SK-N-SH (cell line): ENCODE results near the gene SLC39A13. TPM values are rescaled to one million over a fixed set of nuclear protein-coding genes. Genes with fewer than 3 reads are reported as not detected.
A peak's percentile ranks its signal among the peaks of the same experiment; 100 is the strongest.

ENCODE experiments used
- CTCF ChIA-PET: fragments of 300-600, 350-600 bp; formaldehyde crosslinking; extraction: SDS; loops from one replicate; lab custom pipeline; 2021; lab: Yijun Ruan, JAX
- POLR2A ChIA-PET: fragments of 350-600 bp; sonication (Branson Sonifier 250); formaldehyde crosslinking; extraction: SDS; loops from one replicate; lab custom pipeline; 2020; ENCODE audit warnings: antibody characterized with exemption, inconsistent platforms; lab: Yijun Ruan, JAX
- DNase-seq: peaks from one replicate; pipeline ENCODE4 v3.0.0; 2012
- H2AFZ ChIP-seq: fragments of 200-600 bp; sonication (generic); 2 replicates; pipeline ENCODE4 v1.8.1; 2016; ENCODE audit warnings: antibody characterized with exemption, mild to moderate bottlenecking, low read depth
- H3F3A ChIP-seq: fragments of 200-600 bp; sonication (generic); replicated peaks from 2 replicates; pipeline ENCODE3; 2016; ENCODE audit warnings: antibody characterized with exemption, mild to moderate bottlenecking; ENCODE audit not compliant: insufficient read depth
- H3K27ac ChIP-seq, 2 experiments: fragments of 200-500 bp in 1 of 2; fragments of 200-600 bp in 1 of 2; sonication (Bioruptor generic) in 1 of 2; sonication (generic), shearing (Covaris generic) in 1 of 2; 2 replicates each; pipeline versions ENCODE4 v1.5.1 to v1.6.1; 2014 to 2016; ENCODE audit warnings: low read depth in 2 of 2, inconsistent platforms in 1 of 2, low read length in 1 of 2, mild to moderate bottlenecking in 1 of 2, mixed read lengths in 1 of 2
- H3K27me3 ChIP-seq: fragments of 200-600 bp; sonication (generic), shearing (Covaris generic); 2 replicates; pipeline ENCODE4 v1.6.1; 2016; ENCODE audit warnings: mixed run types; ENCODE audit not compliant: insufficient read depth
- H3K36me3 ChIP-seq, 2 experiments: fragments of 200-500 bp in 1 of 2; fragments of 200-600 bp in 1 of 2; sonication (Bioruptor generic) in 1 of 2; sonication (generic) in 1 of 2; replicated peaks in 1 of 2; 2 replicates each; pipeline versions ENCODE3 to v1.5.1; 2014 to 2016; ENCODE audit warnings: low read length in 1 of 2, mild to moderate bottlenecking in 1 of 2; ENCODE audit not compliant: insufficient read depth in 2 of 2, control insufficient read depth in 1 of 2
- H3K4me1 ChIP-seq, 2 experiments: fragments of 200-500 bp in 1 of 2; fragments of 200-600 bp in 1 of 2; sonication (Bioruptor generic) in 1 of 2; sonication (generic), shearing (Covaris generic) in 1 of 2; 2 replicates each; pipeline versions ENCODE4 v1.5.1 to v1.6.1; 2014 to 2016; ENCODE audit warnings: low read depth in 1 of 2, low read length in 1 of 2, mixed run types in 1 of 2; ENCODE audit not compliant: insufficient read depth in 2 of 2, control insufficient read depth in 1 of 2
- H3K4me2 ChIP-seq: fragments of 200-600 bp; sonication (generic), shearing (Covaris generic); 2 replicates; pipeline ENCODE4 v1.6.1; 2017; ENCODE audit warnings: mixed run types
- H3K4me3 ChIP-seq, 2 experiments: fragments of 200-500 bp in 1 of 2; fragments of 200-600 bp in 1 of 2; sonication (Bioruptor generic) in 1 of 2; sonication (generic), shearing (Covaris generic) in 1 of 2; 2 replicates each; pipeline versions ENCODE4 v1.5.1 to v1.8.1; 2014 to 2016; ENCODE audit warnings: low read depth in 2 of 2, inconsistent platforms in 1 of 2, low read length in 1 of 2, mild to moderate bottlenecking in 1 of 2, mixed read lengths in 1 of 2, moderate library complexity in 1 of 2
- H3K79me2 ChIP-seq: fragments of 200-600 bp; sonication (generic); 2 replicates; pipeline ENCODE4 v1.8.1; 2017; ENCODE audit warnings: mild to moderate bottlenecking; ENCODE audit not compliant: insufficient read depth
- H3K9ac ChIP-seq: fragments of 200-600 bp; sonication (generic); 2 replicates; pipeline ENCODE4 v1.6.1; 2017; ENCODE audit warnings: mixed run types
- H3K9me2 ChIP-seq: fragments of 200-600 bp; sonication (generic); 2 replicates; pipeline ENCODE4 v1.6.1; 2017; ENCODE audit warnings: mixed run types
- H3K9me3 ChIP-seq: fragments of 200-600 bp; sonication (generic); 2 replicates; pipeline ENCODE4 v1.6.1; 2017; ENCODE audit warnings: mixed run types, mild to moderate bottlenecking, moderate library complexity
- H4K20me1 ChIP-seq: fragments of 200-600 bp; sonication (generic); 2 replicates; pipeline ENCODE4 v1.6.1; 2017; ENCODE audit warnings: mild to moderate bottlenecking, mixed run types; ENCODE audit not compliant: insufficient read depth
- ELF1 ChIP-seq: IDR thresholded peaks from 2 replicates; pipeline ENCODE4 v1.4.0; 2012
- FOSL2 ChIP-seq: IDR thresholded peaks from 2 replicates; pipeline ENCODE4 v1.4.0; 2012; ENCODE audit warnings: low read depth, mild to moderate bottlenecking, moderate library complexity, borderline replicate concordance
- FOXJ3 ChIP-seq: sonication (generic); formaldehyde crosslinking; IDR thresholded peaks from 2 replicates; pipeline ENCODE4 v1.5.1; 2020; ENCODE audit warnings: mild to moderate bottlenecking, missing genetic modification reagents
- GATA2 ChIP-seq: sonication (generic); formaldehyde crosslinking; IDR thresholded peaks from 2 replicates; pipeline ENCODE4 v1.5.0; 2020; ENCODE audit warnings: mild to moderate bottlenecking, missing genetic modification reagents
- JUND ChIP-seq: IDR thresholded peaks from 2 replicates; pipeline ENCODE4 v1.4.0; 2012
- MEF2A ChIP-seq: IDR thresholded peaks from 2 replicates; pipeline ENCODE4 v1.4.0; 2012; ENCODE audit warnings: low read depth, borderline replicate concordance
- MXI1 ChIP-seq: IDR thresholded peaks from 2 replicates; pipeline ENCODE4 v1.6.1; 2012; ENCODE audit warnings: mild to moderate bottlenecking, low read depth, low read length, improper control_type of control experiment
- NRF1 ChIP-seq: IDR thresholded peaks from 2 replicates; pipeline ENCODE4 v1.6.1; 2012; ENCODE audit warnings: low read depth, mild to moderate bottlenecking, low read length
- POLR2AphosphoS5 ChIP-seq: IDR thresholded peaks from 2 replicates; pipeline ENCODE4 v1.6.1; 2012; ENCODE audit warnings: low read depth, low read length
- SMC3 ChIP-seq: IDR thresholded peaks from 2 replicates; pipeline ENCODE4 v1.6.1; 2012; ENCODE audit warnings: low read depth, low read length, improper control_type of control experiment
- USF1 ChIP-seq: IDR thresholded peaks from 2 replicates; pipeline ENCODE4 v1.4.0; 2012; ENCODE audit warnings: low read depth, borderline replicate concordance
- YY1 ChIP-seq: IDR thresholded peaks from 2 replicates; pipeline ENCODE4 v1.4.0; 2012; ENCODE audit warnings: low read depth, mild to moderate bottlenecking
- WGBS: methylation state at CpG from one replicate; pipeline ENCODE4 v1.1.6; 2017; ENCODE audit warnings: low lambda C conversion rate; 5-methylcytosine and 5-hydroxymethylcytosine counted together
- polyA plus RNA-seq, 3 experiments: library from polyadenylated mRNA; depleted of rRNA; stranded (reverse); fragments of >200 nt; gene quantifications; 2 replicates each; pipeline ENCODE4 v1.2.3, GENCODE V29; 2012
- TF ChIP-seq, protein P1 (sequence below): fragments of 200-600 bp; sonication (generic); IDR thresholded peaks from 2 replicates; pipeline ENCODE4 v1.6.1; 2017; ENCODE audit warnings: antibody characterized with exemption, mild to moderate bottlenecking, moderate library complexity
- TF ChIP-seq, protein P2 (sequence below): IDR thresholded peaks from 2 replicates; pipeline ENCODE4 v1.4.0; 2012; ENCODE audit warnings: low read depth

SLC39A13 gene
- polyA plus RNA-seq, 1 of the 3 experiments (the other 2 are of a cell fraction): 65.5 TPM

DNA sequence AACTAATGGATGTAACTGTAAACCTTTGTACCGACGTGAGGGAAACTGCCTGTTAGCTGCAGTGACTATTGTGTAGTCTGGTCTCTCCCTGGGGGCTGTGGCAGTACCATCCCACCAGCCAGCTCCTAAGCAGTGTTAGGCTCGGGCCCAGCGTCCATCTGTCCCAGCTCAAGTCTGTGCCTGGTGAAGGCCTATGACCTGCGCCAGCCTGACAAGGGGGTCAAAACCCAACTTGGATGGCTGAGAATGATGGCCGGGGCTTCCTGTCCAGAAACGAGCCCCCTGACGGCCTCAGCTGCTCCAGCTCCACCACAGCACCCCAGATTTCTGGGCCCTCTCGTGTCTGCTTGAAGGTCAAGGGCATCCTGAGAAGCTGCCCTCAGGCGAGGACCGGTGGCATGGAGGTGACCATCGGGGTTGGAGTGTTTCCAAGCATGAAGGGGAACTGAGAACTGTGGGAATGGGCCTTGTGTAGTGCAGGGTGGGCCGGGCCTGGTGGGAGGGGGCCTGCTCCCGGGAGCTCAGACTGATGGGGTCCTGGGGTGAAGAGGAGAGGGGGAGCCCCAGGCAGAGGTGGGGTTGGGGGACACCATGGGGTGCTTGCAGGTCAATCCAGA lies 15.7 kb upstream of the SLC39A13 start:
- CTCF ChIA-PET: interaction anchor here (1.0 to 20.7 kb wide), 6 partner anchors 13 to 144 kb away, joined by 3 to 239 read pairs (median 14); partner anchors contain the start of gene ACP2
- Histone ChIP-seq H3K4me3 (no peak overlapping the region), H3K36me3 (no peaks in the 10 kb centered on the region), H3K79me2 (no peaks in the 10 kb centered on the region), H3K9ac (no peak overlapping the region), H4K20me1 (no peaks in the 10 kb centered on the region), H3F3A (no peaks in the 10 kb centered on the region), H2AFZ (no peak overlapping the region), H3K4me2 (no peak overlapping the region), H3K4me1 (peaks cover 0 to 4% of the 10 kb centered on the region in 2 experiments; a peak in 1 of 4 replicates), H3K27ac (no peak overlapping the region), H3K9me3 (no peaks in the 10 kb centered on the region), H3K9me2 (no peaks in the 10 kb centered on the region), H3K27me3 (no peaks in the 10 kb centered on the region)
- POLR2A ChIA-PET: no interaction called here
- TF ChIP-seq JUND (no peak), FOSL2 (no peak), SMC3 (no peak), ELF1 (no peak), MXI1 (no peak)
- 91% methylated on average over 10 of the region's 14 CpGs for WGBS
- no peak for DNase-seq

DNA sequence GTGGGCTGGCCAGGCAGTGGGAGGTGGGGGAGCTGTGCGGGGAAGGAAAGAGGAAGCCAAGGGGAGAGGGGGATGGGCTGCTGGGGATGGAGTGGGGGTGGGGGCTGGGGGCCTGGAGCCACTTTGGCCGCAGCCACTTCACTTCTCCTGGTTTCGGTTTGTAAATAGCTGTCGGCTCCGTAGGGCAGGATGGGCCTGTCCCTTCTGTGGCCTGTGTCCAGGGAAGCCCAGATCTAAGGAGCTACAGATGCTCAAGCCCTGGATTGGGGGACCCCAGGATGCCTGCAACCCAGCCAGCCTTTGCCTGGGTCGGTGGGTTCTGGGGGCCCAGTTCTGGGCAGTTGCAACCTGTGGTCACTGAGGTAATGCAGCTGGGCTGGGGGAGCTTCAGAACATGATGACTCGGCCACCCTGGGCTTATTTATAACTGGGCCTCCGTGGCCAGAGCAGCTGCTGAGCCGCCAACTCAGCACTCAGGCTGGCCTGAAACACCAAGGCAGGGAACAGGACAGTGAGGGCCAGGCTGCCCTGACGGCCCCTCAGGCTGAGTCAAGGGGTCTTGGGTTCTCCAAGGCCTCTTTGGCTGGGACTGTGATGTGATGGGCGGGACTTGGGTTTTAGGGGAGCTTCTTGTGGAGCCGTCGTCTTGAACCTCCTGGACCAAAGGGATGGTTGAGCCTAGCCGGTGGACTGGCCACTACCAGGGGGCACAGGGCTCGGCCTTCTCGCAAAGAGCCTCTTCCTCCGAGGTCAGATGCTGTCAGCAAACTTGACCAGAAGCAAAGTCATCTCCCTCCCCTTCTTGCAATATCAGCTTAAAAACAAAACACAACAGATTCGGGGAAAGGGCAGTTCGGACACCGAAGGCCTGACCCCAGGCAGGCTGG lies 15.0 kb upstream of the SLC39A13 start:
- POLR2A ChIA-PET: no interaction called here
- no peak for DNase-seq

More for the DNA sequence above, 15.0 kb upstream of the SLC39A13 start:
- no peaks in the 10 kb centered on the region for H3F3A ChIP-seq
- no peaks in the 10 kb centered on the region for H3K79me2 ChIP-seq
- TF ChIP-seq MXI1 (no peak), FOSL2 (no peak), YY1 (no peak), ELF1 (no peak), JUND (no peak), POLR2AphosphoS5 (no peak), GATA2 (no peak), FOXJ3 (no peak), NRF1 (no peak), USF1 (no peak), MEF2A (no peak)
- TF ChIP-seq, protein P1, sequence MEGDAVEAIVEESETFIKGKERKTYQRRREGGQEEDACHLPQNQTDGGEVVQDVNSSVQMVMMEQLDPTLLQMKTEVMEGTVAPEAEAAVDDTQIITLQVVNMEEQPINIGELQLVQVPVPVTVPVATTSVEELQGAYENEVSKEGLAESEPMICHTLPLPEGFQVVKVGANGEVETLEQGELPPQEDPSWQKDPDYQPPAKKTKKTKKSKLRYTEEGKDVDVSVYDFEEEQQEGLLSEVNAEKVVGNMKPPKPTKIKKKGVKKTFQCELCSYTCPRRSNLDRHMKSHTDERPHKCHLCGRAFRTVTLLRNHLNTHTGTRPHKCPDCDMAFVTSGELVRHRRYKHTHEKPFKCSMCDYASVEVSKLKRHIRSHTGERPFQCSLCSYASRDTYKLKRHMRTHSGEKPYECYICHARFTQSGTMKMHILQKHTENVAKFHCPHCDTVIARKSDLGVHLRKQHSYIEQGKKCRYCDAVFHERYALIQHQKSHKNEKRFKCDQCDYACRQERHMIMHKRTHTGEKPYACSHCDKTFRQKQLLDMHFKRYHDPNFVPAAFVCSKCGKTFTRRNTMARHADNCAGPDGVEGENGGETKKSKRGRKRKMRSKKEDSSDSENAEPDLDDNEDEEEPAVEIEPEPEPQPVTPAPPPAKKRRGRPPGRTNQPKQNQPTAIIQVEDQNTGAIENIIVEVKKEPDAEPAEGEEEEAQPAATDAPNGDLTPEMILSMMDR: no peak
- TF ChIP-seq, protein P2, sequence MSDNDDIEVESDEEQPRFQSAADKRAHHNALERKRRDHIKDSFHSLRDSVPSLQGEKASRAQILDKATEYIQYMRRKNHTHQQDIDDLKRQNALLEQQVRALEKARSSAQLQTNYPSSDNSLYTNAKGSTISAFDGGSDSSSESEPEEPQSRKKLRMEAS: no peak
- 93% methylated on average over 16 of the region's 20 CpGs for WGBS
- no peak overlapping the region for H3K27ac ChIP-seq
- no peaks in the 10 kb centered on the region for H3K9me3 ChIP-seq
- no peaks in the 10 kb centered on the region for H4K20me1 ChIP-seq
- H3K36me3 ChIP-seq: no peaks in the 10 kb centered on the region
- no peaks in the 10 kb centered on the region for H3K9me2 ChIP-seq
- peaks cover 0 to 4% of the 10 kb centered on the region in 2 experiments; a peak in 1 of 4 replicates for H3K4me1 ChIP-seq
- CTCF ChIA-PET: interaction anchor here (1.0 to 20.7 kb wide), 5 partner anchors 14 to 144 kb away, joined by 3 to 239 read pairs (median 5); partner anchors contain the start of gene ACP2
- H3K27me3 ChIP-seq: no peaks in the 10 kb centered on the region
- H3K4me2 ChIP-seq: no peak overlapping the region
- H2AFZ ChIP-seq: peak overlapping the region; percentile 56; the same call in 1 of the 2 replicates
- H3K4me3 ChIP-seq: no peak overlapping the region
- no peak overlapping the region for H3K9ac ChIP-seq
